ENCODE results near the gene UHRF1. TPM values are rescaled to one million over a fixed set of nuclear protein-coding genes. Genes with fewer than 3 reads are reported as not detected.
"Not testable (repeated sequence)": the region's sequence is repeated elsewhere in the genome, so short reads cannot be mapped to it uniquely, and the experiment has no call there.

Gene UHRF1
- total RNA-seq, 1 experiment from 2014 or later = 109 TPM

GRCh38 chr19:4939466-4939865 lies 30.2 kb downstream of the UHRF1 start:
- CTCF ChIA-PET = interaction anchor here (1.0 to 1.5 kb wide), 2 partner anchors 92 to 130 kb away, joined by 5 to 6 read pairs; no protein-coding TSS in a partner anchor
- RAD21 ChIA-PET (ENCODE audit: low non-redundant PET in 1 of 2, low total read pairs in 2 of 2, uncharacterized antibody in 2 of 2, unreplicated experiment in 2 of 2) = no interaction called here
- Histone ChIP-seq H3K4me2 (ENCODE audit: low read length) (no peak overlapping the region), H4K20me1 (ENCODE audit: insufficient read depth) (no peaks in the 10 kb centered on the region), H3K9ac (ENCODE audit: low read length) (no peak overlapping the region), H3K4me1 (ENCODE audit: control insufficient read depth in 1 of 2, insufficient read depth in 2 of 2, low read length in 2 of 2) (no peaks in the 10 kb centered on the region), H3K36me3 (ENCODE audit: control insufficient read depth in 1 of 2, insufficient read depth in 2 of 2, low read length in 2 of 2) (peaks cover 15 to 30% of the 10 kb centered on the region in 2 experiments), H3K9me2 (ENCODE audit: insufficient read depth) (no peaks in the 10 kb centered on the region), H3K79me2 (ENCODE audit: insufficient read depth, low read length) (peaks cover 84% of the 10 kb centered on the region), H3K9me3 (ENCODE audit: control insufficient read depth in 1 of 2, insufficient read depth in 1 of 2, low read depth in 1 of 2, low read length in 2 of 2) (no peaks in the 10 kb centered on the region), H3K27ac (ENCODE audit: low read depth, low read length) (no peak overlapping the region), H2AFZ (ENCODE audit: low read depth, low read length, poor library complexity, severe bottlenecking) (no peak overlapping the region), H3K4me3 (replicated peaks in 1 of 2; ENCODE audit: low read depth in 1 of 2, low read length in 2 of 2) (no peak overlapping the region), H3K27me3 (ENCODE audit: insufficient read depth, low read length) (no peaks in the 10 kb centered on the region)
- TF ChIP-seq TCF7L2 (IDR thresholded peaks at IDR 0.05; ENCODE audit: borderline replicate concordance, extremely low read depth, insufficient read depth, insufficient read length) (no peak), RAD21 (IDR thresholded peaks at IDR 0.05; ENCODE audit: low read depth) (no peak), MAX (IDR thresholded peaks at IDR 0.05) (no peak), SP1 (IDR thresholded peaks at IDR 0.05; ENCODE audit: low read depth) (no peak), POLR2AphosphoS5 (IDR thresholded peaks at IDR 0.05; ENCODE audit: low read depth, low read length) (no peak), YY1 (IDR thresholded peaks at IDR 0.05; ENCODE audit: extremely low read depth, insufficient replicate concordance, low read depth, low read length) (no peak), FOSL1 (IDR thresholded peaks at IDR 0.05; ENCODE audit: low read depth) (no peak), CBX3 (IDR thresholded peaks at IDR 0.05; ENCODE audit: low read depth) (no peak), EGR1 (IDR thresholded peaks at IDR 0.05; ENCODE audit: low read depth) (no peak), EZH2phosphoT487 (IDR thresholded peaks at IDR 0.05; ENCODE audit: borderline replicate concordance) (no peak), ELF1 (IDR thresholded peaks at IDR 0.05; ENCODE audit: borderline replicate concordance, low read depth) (no peak), JUND (IDR thresholded peaks at IDR 0.05) (no peak)
- ATAC-seq (no peak), DNase-seq (ENCODE audit: low read depth, low spot score) (no peak)
- POLR2A ChIA-PET = interaction anchor here (0.8 kb wide), 1 partner anchor 888 kb away, joined by 4 read pairs; no protein-coding TSS in a partner anchor
- intact Hi-C loops (cut with micrococcal nuclease) = no loop called here
- BruUV-seq (replicated peaks) = no TSS peak

- H3K4me3 ChIP-seq (replicated peaks in 1 of 2; ENCODE audit: low read depth in 1 of 2, low read length in 2 of 2); H3K9me3 ChIP-seq (ENCODE audit: control insufficient read depth in 1 of 2, insufficient read depth in 1 of 2, low read depth in 1 of 2, low read length in 2 of 2); H4K20me1 ChIP-seq (ENCODE audit: insufficient read depth); DNase-seq (ENCODE audit: low read depth, low spot score); RAD21 ChIA-PET (ENCODE audit: low non-redundant PET in 1 of 2, low total read pairs in 2 of 2, uncharacterized antibody in 2 of 2, unreplicated experiment in 2 of 2); H2AFZ ChIP-seq (ENCODE audit: low read depth, low read length, poor library complexity, severe bottlenecking); H3K27me3 ChIP-seq (ENCODE audit: insufficient read depth, low read length); H3K4me2 ChIP-seq (ENCODE audit: low read length); H3K4me1 ChIP-seq (ENCODE audit: control insufficient read depth in 1 of 2, insufficient read depth in 2 of 2, low read length in 2 of 2); H3K9ac ChIP-seq (ENCODE audit: low read length); POLR2A ChIA-PET; ATAC-seq; BruUV-seq (replicated peaks); H3K9me2 ChIP-seq (ENCODE audit: insufficient read depth); H3K27ac ChIP-seq (ENCODE audit: low read depth, low read length); intact Hi-C loops (cut with micrococcal nuclease): not testable (repeated sequence)
- peaks cover 29 to 31% of the 10 kb centered on the region in 2 experiments for H3K36me3 ChIP-seq (ENCODE audit: control insufficient read depth in 1 of 2, insufficient read depth in 2 of 2, low read length in 2 of 2)
- peaks cover 72% of the 10 kb centered on the region for H3K79me2 ChIP-seq (ENCODE audit: insufficient read depth, low read length)
- CTCF ChIA-PET = interaction anchor here (0.7 kb wide), 1 partner anchor 305 kb away, joined by 4 read pairs; no protein-coding TSS in a partner anchor
Measured at GRCh38 chr19:4941638-4942169, 32.4 kb downstream of the UHRF1 start.

- BruUV-seq (replicated peaks); H2AFZ ChIP-seq (ENCODE audit: low read depth, low read length, poor library complexity, severe bottlenecking); H3K4me1 ChIP-seq (ENCODE audit: control insufficient read depth in 1 of 2, insufficient read depth in 2 of 2, low read length in 2 of 2); H3K27me3 ChIP-seq (ENCODE audit: insufficient read depth, low read length); H3K27ac ChIP-seq (ENCODE audit: low read depth, low read length); H3K9me3 ChIP-seq (ENCODE audit: control insufficient read depth in 1 of 2, insufficient read depth in 1 of 2, low read depth in 1 of 2, low read length in 2 of 2); H3K9ac ChIP-seq (ENCODE audit: low read length); H3K9me2 ChIP-seq (ENCODE audit: insufficient read depth); H4K20me1 ChIP-seq (ENCODE audit: insufficient read depth); DNase-seq (ENCODE audit: low read depth, low spot score); RAD21 ChIA-PET (ENCODE audit: low non-redundant PET in 1 of 2, low total read pairs in 2 of 2, uncharacterized antibody in 2 of 2, unreplicated experiment in 2 of 2); H3K4me3 ChIP-seq (replicated peaks in 1 of 2; ENCODE audit: low read depth in 1 of 2, low read length in 2 of 2); H3K4me2 ChIP-seq (ENCODE audit: low read length); CTCF ChIA-PET; ATAC-seq; intact Hi-C loops (cut with micrococcal nuclease): not testable (repeated sequence)
- Histone ChIP-seq H3K79me2 (ENCODE audit: insufficient read depth, low read length) (peaks cover 25% of the 10 kb centered on the region), H3K36me3 (ENCODE audit: control insufficient read depth in 1 of 2, insufficient read depth in 2 of 2, low read length in 2 of 2) (peaks cover 48 to 60% of the 10 kb centered on the region in 2 experiments)
- POLR2A ChIA-PET = interaction anchor here (0.6 kb wide), 1 partner anchor 21 kb away, joined by 6 read pairs; no protein-coding TSS in a partner anchor
Measured at GRCh38 chr19:4950650-4951049, 41.3 kb downstream of the UHRF1 start.
